Measurements from ENCODE around the gene UBE3A. TPM values are rescaled to one million over a fixed set of nuclear protein-coding genes. Genes with fewer than 3 reads are reported as not detected.

Gene UBE3A
- total and polyA plus RNA-seq, 2 donors (not counting 1 experiment from before 2014, with no cell fraction given): 13.4 to 135 TPM

DNA sequence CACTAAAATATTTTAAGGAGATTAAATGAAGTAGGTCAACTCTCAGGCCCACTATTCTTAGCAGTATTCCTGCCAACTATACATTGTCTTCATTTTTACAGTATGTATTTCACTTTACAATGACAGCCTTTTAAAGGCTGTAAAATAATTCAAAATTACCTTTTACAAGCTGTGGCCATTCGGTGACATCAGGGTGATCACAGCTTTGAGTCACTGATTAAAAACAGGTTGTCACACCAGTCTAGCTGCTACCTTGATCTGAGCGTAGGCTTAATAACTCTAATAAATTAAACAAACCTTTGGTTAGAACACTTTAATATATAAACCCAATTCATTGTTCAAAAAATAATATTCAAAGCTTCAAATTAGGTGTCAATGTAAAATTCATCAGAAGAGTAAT lies 29.9 kb downstream of the UBE3A start:
- 100% methylated on average over 1 of the region's 2 CpGs for WGBS (ENCODE audit: insufficient coverage)
- Histone ChIP-seq H2AFZ (ENCODE audit: insufficient read depth, low read depth, low read length, poor library complexity, severe bottlenecking) (no peak overlapping the region), H3K36me3 (replicated peaks in 1 of 2; ENCODE audit: control extremely low read depth in 1 of 2, control insufficient read depth in 1 of 2, extremely low read depth in 1 of 2, insufficient read depth in 2 of 2, low read length in 1 of 2) (peaks cover 0 to 11% of the 10 kb centered on the region in 2 experiments), H3K27me3 (replicated peaks in 1 of 4; ENCODE audit: control extremely low read depth in 1 of 4, control insufficient read depth in 3 of 4, insufficient read depth in 4 of 4, low read length in 3 of 4) (no peaks in the 10 kb centered on the region), H3K4me1 (ENCODE audit: control insufficient read depth in 2 of 2, insufficient read depth in 2 of 2, low read length in 2 of 2) (peaks cover 25 to 30% of the 10 kb centered on the region in 2 donors), H4K20me1 (ENCODE audit: control insufficient read depth, insufficient read depth, low read length, poor library complexity, severe bottlenecking) (peaks cover 51% of the 10 kb centered on the region), H3K4me2 (replicated peaks; ENCODE audit: low read depth, low read length, poor library complexity, severe bottlenecking) (no peak overlapping the region), H3K27ac (ENCODE audit: low read length in 2 of 2) (no peak overlapping the region), H3K79me2 (ENCODE audit: control insufficient read depth, insufficient read depth, low read length) (peaks cover 69% of the 10 kb centered on the region), H3K4me3 (ENCODE audit: control extremely low read depth in 1 of 5, extremely low read depth in 1 of 5, insufficient read depth in 1 of 5, low read depth in 2 of 5, low read length in 4 of 5) (no peak overlapping the region), H3K9me3 (ENCODE audit: control extremely low read depth in 1 of 3, control insufficient read depth in 2 of 3, insufficient read depth in 1 of 3, low read length in 2 of 3) (peaks cover 0 to 4% (median 2%) of the 10 kb centered on the region in 3 donors), H3K9ac (ENCODE audit: low read length) (no peak overlapping the region)
- H3K9me3 Mint-ChIP-seq (ENCODE audit: insufficient read depth): no peaks in the 10 kb centered on the region
- intact Hi-C loops (cut with micrococcal nuclease): no loop called here
- ChIA-PET CTCF (no interaction called here), POLR2A (no interaction called here)
- peaks cover 69% of the 10 kb centered on the region for H3K4me1 Mint-ChIP-seq
- H3K27me3 Mint-ChIP-seq: no peaks in the 10 kb centered on the region
- no peak overlapping the region for H3K27ac Mint-ChIP-seq
- ATAC-seq (ENCODE audit: low read depth) (no peak), DNase-seq (no peak)
- no peak for TF ChIP-seq EZH2 (IDR thresholded peaks at IDR 0.05; ENCODE audit: borderline replicate concordance, insufficient read depth, low read depth, low read length, poor library complexity, severe bottlenecking)
- TF ChIP-seq, protein P1, sequence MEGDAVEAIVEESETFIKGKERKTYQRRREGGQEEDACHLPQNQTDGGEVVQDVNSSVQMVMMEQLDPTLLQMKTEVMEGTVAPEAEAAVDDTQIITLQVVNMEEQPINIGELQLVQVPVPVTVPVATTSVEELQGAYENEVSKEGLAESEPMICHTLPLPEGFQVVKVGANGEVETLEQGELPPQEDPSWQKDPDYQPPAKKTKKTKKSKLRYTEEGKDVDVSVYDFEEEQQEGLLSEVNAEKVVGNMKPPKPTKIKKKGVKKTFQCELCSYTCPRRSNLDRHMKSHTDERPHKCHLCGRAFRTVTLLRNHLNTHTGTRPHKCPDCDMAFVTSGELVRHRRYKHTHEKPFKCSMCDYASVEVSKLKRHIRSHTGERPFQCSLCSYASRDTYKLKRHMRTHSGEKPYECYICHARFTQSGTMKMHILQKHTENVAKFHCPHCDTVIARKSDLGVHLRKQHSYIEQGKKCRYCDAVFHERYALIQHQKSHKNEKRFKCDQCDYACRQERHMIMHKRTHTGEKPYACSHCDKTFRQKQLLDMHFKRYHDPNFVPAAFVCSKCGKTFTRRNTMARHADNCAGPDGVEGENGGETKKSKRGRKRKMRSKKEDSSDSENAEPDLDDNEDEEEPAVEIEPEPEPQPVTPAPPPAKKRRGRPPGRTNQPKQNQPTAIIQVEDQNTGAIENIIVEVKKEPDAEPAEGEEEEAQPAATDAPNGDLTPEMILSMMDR (IDR thresholded peaks at IDR 0.05): no peak
- no peak overlapping the region for H3K4me3 Mint-ChIP-seq

GRCh38 chr15:25408428-25408827 lies 30.4 kb downstream of the UBE3A start:
- H4K20me1 ChIP-seq (ENCODE audit: control insufficient read depth, insufficient read depth, low read length, poor library complexity, severe bottlenecking): peaks cover 46% of the 10 kb centered on the region
- WGBS (ENCODE audit: insufficient coverage): no CpG with 5 or more reads among the region's 2 CpGs
- peak overlapping the region in 1 of 2 donors; percentile 28 for H3K27ac ChIP-seq (ENCODE audit: low read length in 2 of 2)
- peaks cover 0 to 11% of the 10 kb centered on the region in 2 experiments for H3K36me3 ChIP-seq (replicated peaks in 1 of 2; ENCODE audit: control extremely low read depth in 1 of 2, control insufficient read depth in 1 of 2, extremely low read depth in 1 of 2, insufficient read depth in 2 of 2, low read length in 1 of 2)
- Mint-ChIP-seq H3K4me3 (no peak overlapping the region), H3K27ac (no peak overlapping the region), H3K4me1 (peaks cover 69% of the 10 kb centered on the region), H3K9me3 (ENCODE audit: insufficient read depth) (no peaks in the 10 kb centered on the region), H3K27me3 (no peaks in the 10 kb centered on the region)
- DNase-seq (no peak), ATAC-seq (ENCODE audit: low read depth) (no peak)
- H3K79me2 ChIP-seq (ENCODE audit: control insufficient read depth, insufficient read depth, low read length): peaks cover 67% of the 10 kb centered on the region
- POLR2A ChIA-PET: no interaction called here
- TF ChIP-seq EZH2 (IDR thresholded peaks at IDR 0.05; ENCODE audit: borderline replicate concordance, insufficient read depth, low read depth, low read length, poor library complexity, severe bottlenecking): no peak
- TF ChIP-seq, protein P1 (IDR thresholded peaks at IDR 0.05): no peak
- no peak overlapping the region for H3K4me3 ChIP-seq (ENCODE audit: control extremely low read depth in 1 of 5, extremely low read depth in 1 of 5, insufficient read depth in 1 of 5, low read depth in 2 of 5, low read length in 4 of 5)
- intact Hi-C loops (cut with micrococcal nuclease): no loop called here
- no peak overlapping the region for H3K9ac ChIP-seq (ENCODE audit: low read length)
- H2AFZ ChIP-seq (ENCODE audit: insufficient read depth, low read depth, low read length, poor library complexity, severe bottlenecking): no peak overlapping the region
- H3K4me2 ChIP-seq (replicated peaks; ENCODE audit: low read depth, low read length, poor library complexity, severe bottlenecking): no peak overlapping the region
- CTCF ChIA-PET: no interaction called here
- H3K27me3 ChIP-seq (replicated peaks in 1 of 4; ENCODE audit: control extremely low read depth in 1 of 4, control insufficient read depth in 3 of 4, insufficient read depth in 4 of 4, low read length in 3 of 4): no peaks in the 10 kb centered on the region
- H3K4me1 ChIP-seq (ENCODE audit: control insufficient read depth in 2 of 2, insufficient read depth in 2 of 2, low read length in 2 of 2): peaks cover 28 to 35% of the 10 kb centered on the region in 2 donors
- H3K9me3 ChIP-seq (ENCODE audit: control extremely low read depth in 1 of 3, control insufficient read depth in 2 of 3, insufficient read depth in 1 of 3, low read length in 2 of 3): peaks cover 0 to 4% (median 2%) of the 10 kb centered on the region in 3 donors
